SKM-1 (cell line): ENCODE measurements around the gene ZNF440.
"Not testable (repeated sequence)": the region's sequence is repeated elsewhere in the genome, so short reads cannot be mapped to it uniquely, and the experiment has no call there.

Experiments used
- DNase-seq: peaks from one replicate; lab custom pipeline; 2025; ENCODE audit not compliant: unreplicated experiment; lab: John Stamatoyannopoulos, UW

Gene ZNF440

DNA sequence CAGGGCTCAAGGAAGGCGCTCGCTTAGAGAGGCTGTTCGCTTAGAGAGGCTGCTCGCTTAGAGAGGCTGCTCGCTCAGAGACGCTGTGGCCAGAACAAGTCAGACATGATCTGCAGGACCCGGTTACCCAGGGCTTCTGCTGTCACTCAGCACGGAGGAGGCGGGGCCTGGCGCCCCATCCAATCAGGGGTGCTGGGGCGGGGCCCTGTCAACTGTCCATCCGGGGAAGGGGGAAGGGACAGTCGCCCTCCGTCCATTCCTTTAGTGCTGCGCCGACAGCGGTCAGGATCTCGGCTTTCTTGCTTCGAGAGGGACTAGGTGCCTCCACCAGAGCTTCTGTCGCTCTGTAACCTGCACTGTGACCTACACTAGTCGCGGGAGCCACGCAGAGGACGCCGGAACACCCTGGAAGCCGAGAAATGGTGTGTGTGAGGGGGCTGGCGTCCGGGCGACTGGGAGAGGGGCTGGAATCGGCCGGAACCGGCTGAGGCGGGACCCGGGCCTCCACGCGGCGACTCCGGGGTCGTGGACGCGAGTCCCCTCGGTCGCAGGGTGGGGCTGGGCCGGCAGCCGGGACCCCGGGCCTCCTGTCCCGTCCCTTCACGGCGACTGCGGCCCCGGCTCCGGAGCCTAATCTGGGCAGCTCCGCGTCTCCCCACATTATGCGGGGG is at the start of gene ZNF440:
ZNF440 (plus strand) TSS at position 245 of the 671 bp plus-strand sequence; CDS start at position 420, 175 bp downstream.
- DNase-seq = peak; percentile 86

DNA sequence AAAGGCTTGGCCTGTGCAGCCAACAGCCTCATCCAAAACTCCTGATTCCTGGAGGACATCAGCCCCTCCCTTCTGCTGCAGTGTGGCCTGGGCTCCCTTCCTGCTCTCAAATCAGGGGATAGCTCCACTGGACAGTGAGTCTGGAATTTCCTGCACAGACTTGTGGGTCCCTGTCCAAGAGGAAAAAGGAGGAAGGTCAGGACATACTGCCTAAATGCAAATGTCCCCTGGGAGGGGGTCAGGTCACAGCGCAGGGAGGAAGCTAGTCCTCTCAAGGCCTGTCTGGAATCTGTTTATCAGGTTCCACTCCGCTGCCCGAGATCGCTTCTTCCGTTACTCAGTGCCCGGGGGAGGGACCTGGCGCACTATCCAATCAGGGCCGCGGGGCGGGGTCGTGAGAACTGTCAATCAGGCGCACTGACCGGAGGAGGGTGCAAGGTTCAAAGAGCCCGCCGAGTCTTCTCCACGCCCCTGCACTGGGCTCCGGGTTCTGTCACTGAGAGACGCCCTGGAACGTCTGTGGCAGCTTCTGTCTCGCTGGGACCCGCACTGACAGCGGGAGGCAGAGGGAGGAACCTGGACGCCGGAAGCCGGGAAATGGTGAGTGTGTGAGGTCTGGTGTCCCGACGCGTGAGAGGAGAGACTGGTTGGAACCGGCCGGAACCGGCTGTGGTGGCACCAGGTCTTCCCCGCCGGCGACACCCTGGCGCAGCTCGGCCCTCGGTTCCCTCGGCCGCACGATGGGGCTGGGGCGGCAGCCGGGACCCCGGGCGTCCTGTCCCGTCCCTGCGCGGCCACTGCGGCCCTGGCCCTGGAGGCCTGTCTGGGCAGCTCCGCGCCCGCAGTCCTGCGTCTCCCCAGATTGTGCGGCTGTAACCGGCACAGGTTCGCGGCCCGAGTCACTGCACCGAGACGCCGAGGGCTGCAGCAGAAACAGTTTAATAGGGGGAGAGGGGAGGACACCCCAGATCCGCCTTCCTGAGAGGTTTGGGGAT is 47.2 kb upstream of the ZNF440 start, which contains the start of gene ZNF441:
ZNF441 (plus strand) TSS at position 404 of the 995 bp plus-strand sequence; CDS start at position 598, 194 bp downstream.
- DNase-seq = peak; percentile 94

DNA sequence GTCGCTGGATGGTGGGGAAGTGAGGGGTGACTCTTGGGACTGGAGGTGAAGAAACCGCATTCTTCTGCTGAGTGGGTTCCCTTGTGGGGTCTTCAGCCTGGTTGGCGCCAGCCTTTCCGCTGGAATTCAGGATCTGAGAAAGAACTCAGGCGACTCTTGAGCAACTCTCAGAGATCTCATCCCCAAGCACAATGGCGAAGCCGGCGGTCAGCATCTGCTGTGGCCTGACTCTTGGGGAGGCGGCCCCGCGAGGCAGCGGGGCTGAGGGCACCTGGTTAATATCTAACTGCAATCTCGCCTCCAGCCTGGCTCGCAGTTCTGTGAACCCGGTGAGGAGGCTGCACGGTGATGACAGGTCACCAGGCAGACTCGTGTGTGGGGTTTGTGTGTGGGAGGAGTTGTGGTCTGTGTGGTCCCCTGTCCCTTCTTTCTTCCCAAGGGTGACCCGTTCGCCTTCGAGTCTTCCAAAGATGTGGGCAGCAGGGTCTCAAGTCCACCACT is 46.4 kb upstream of the ZNF440 start:
- no peak for DNase-seq

DNA sequence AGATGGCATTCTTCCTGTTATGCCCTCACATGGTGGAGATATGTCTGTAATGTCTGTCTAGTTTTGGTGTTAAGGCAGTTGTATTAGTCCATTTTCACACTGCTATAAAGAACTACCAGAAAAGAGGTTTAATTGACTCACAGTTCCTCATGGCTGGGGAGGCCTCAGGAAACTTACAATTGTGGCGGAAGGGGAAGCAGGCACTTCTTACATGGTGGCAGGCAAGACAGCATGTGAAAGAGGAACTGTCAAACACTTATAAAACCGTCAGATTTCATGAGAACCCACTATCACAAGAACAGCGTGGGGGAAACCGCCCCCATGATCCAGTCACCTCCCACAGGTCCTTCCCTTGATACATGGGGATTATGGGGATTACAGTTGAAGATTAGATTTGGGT is 44.1 kb upstream of the ZNF440 start:
- DNase-seq = no peak

DNA sequence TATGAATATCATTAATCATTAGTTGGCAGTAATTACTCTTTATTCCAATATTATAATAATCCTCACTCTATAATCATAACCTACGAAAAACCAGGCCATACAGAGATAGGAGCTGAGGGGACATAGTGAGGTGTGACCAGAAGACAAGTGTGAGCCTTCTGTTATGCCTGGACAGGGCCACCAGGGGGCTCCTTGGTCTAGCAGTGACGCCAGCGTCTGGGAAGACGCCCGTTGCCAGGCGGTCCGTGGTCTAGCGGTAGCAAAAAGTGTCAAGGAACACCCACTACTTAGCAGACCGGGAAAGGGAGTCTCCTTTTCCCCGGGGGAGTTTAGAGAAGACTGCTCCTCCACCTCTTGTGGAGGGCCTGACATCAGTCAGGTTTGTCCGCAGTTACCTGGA is 42.6 kb upstream of the ZNF440 start:
- not testable (repeated sequence) for DNase-seq

DNA sequence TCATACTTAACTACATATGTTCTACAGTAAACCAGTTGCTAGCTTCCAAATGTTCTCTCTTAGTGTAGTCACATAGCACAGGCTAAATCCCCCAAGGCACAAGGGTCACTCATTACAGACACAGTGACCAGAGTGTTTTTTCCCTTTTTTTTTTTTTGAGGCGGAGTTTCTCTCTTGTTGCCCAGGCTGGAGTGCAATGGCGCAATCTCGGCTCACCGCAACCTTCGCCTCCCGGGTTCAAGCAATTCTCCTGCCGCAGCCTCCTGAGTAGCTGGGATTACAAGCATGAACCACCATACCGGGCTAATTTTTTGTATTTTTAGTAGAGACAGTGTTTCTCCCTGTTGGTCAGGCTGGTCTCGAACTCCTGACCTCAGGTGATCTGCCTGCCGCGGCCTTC is 37.4 kb upstream of the ZNF440 start:
- DNase-seq = not testable (repeated sequence)

DNA sequence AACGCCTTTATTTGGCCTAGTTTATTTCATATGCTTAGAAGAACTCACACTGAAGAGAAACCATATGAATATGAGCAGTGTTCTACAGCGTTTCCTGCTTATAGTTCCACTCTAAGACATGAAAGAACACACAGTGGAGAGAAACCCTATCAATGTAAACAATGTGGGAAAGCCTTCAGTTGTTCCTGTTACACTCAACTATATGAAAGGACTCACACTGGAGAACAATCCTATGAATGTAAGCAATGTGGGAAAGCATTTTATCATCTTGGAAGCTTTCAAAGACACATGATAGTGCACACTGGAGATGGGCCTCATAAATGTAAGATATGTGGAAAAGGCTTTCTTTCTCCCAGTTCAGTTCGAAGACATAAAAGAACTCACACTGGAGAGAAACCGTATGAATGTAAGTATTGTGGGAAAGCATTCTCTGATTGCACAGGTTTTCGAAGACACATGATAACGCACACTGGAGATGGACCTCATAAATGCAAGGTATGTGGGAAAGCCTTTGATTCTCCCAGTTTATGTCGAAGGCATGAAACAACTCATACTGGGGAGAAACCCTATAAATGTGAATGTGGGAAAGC is 33.5 kb upstream of the ZNF440 start:
- no peak for DNase-seq

DNA sequence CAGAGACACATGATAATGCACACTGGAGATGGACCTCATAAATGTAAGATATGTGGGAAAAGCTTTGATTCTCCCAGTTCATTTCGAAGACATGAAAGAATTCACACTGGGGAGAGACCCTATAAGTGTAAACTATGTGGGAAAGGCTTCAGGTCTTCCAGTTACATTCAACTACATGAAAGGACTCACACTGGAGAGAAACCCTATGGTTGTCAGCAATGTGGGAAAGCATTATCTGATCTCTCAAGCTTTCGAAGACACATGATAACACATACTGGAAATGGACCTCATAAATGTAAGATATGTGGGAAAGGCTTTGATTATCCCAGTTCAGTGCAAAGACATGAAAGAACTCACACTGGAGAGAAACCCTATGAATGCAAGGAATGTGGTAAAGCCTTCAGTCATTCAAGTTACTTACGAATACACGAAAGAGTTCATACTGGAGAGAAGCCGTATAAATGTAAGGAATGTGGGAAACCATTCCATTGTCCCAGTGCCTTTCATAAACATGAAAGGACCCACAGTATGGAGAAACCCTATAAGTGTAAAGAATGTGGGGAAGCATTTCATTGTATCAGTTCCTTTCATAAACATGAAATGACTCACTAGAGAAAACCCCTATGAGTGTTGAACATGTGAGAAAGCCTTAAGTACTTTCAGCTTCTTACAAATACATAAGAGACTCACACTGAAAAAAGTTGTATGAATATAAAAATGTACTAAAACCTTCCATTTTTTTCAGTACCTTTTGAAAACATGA is 32.6 kb upstream of the ZNF440 start:
- DNase-seq = no peak

DNA sequence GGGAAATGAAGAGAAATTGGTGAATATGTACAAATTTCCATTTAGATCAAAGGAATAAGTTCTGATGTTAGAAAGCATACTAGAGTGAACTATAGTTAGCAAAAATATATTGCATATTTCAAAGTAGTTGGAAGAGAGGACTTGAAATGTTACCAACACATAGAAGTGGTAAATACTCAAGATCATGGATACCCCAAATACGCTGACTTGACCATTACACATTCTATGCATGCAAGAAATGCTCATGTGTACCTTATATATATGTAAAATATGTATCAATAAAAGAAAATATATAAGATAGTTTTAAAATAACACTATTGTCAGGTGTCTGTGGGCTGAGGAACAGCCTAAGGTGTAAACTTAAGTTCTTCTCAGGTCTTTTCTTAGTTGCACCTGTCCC is 30.3 kb upstream of the ZNF440 start:
- DNase-seq = no peak

DNA sequence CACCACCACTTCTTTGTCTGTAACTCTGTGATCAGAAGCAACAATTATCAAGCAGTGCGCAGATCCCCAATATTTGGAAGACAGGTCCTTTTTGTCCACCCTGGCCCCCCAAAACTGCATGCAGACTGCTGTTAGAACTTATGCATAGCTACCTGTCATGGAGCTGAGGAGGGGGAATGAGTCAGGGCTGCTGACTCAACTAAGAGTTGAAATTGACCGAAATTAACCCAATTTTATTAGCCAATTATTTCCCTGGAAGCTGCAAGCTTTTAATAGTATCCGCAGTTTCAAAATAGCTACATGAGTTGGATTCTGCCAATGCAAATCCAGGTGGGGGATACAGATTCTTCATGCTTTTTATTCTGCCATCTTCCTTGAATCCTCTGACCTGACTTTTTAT is 29.7 kb upstream of the ZNF440 start:
- no peak for DNase-seq

DNA sequence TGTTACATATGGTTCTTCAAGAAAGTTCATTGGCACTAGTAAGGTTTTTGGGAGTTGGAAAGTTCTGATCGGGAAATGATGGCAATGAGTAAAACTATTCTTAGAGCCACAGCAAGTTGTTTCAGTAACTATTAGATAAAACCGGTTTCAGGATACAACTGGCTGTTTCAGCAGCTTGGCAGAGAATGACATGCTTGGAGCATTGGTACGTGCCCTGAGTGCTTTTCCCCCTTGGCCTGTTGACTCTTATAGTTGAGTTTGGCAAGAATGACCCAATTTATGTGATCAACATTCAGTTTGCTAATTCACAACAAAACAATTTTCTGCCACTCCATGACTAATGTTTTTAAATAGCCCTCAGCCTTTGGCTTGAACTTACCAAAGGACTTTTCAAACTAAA is 26.5 kb upstream of the ZNF440 start:
- no peak for DNase-seq

DNA sequence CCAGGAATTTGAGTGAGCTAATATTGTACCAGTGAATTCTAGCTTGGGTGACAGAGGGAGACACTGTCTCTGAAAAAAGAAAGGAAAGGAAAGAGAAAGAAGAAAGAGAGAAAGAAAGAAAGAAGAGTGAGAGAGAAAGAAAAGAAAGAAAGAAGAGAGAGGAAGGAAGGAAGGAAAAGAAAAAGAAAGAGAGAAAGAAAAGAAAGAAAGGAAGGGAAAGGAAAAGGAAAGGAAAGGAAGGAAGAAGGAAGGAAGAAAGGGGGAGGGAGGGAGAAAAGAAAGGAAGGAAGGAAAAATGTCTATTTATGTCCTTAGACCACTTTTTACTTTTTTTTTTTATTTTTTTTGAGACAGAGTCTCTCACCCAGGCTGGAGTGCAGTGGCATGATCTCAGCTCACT is 21.1 kb upstream of the ZNF440 start:
- no peak for DNase-seq

DNA sequence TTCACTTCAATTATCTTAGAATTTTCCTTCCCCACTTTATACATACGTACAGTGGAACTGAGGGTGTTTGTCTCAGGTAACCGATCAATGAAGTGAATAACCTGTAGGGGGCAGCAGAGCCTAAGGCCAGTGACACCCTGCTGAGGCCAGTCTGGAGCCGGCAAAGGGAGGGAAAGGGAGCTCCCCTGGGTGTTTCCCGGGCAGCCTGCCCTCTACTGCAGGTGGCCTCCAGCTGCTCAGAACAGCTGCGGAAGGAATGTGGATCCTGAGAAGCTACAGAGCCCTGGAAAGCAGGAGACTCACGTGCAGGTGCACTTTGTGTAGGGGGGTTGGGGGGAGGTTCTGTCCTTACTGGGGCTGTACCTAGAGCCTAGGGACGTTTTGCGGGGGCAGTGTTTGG is 16.6 kb upstream of the ZNF440 start:
- DNase-seq = peak; percentile 65

DNA sequence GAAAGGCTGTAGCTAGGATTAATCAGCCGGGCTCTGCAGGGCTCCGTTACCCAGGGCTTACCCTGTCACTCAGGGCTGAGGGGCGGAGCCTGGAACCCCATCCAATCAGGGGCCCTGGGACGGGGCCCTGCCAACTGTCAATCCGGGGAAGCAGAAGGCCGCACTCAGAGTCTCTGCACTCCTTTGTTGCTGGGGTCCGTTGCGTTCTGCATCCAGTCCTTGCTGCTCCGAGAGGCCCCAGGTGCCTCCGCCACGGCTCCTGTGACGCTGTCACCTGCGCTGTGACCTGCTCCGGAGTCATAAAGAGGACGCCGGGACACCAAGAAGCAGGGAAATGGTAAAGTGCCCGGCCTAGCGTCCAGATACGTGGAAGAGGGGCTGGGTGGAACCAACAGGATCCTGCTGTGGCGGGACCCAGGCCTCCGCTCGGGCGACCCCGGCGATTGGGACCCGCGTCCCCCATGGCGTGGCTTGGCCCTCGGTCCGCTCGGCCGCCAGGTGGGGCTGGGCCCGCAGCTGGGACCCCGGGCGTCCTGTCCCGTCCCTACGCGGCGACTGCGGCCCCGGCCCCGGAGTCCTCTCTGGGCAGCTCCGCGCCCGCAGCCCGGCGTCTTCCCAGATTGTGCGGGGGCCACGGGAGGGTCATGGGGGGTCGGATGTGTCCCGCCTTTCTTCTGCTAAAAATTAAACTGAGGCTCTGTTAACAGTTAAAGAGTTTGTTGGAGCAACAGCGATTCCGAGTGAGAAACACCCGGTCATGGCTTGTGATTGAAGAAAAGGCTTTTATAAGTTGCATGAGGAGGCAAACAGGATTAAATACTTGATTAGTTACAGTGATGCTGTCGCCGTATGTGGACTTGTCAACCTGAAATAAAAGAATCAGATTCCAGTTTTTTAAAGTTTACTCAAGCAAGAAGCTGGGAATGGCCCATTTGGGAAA is 15.4 kb upstream of the ZNF440 start, which contains the start of gene ZNF491:
ZNF491 (plus strand) TSS at position 133 of the 940 bp plus-strand sequence. CDS start 7,431 bp downstream, outside the sequence.
- peak; percentile 79 for DNase-seq

DNA sequence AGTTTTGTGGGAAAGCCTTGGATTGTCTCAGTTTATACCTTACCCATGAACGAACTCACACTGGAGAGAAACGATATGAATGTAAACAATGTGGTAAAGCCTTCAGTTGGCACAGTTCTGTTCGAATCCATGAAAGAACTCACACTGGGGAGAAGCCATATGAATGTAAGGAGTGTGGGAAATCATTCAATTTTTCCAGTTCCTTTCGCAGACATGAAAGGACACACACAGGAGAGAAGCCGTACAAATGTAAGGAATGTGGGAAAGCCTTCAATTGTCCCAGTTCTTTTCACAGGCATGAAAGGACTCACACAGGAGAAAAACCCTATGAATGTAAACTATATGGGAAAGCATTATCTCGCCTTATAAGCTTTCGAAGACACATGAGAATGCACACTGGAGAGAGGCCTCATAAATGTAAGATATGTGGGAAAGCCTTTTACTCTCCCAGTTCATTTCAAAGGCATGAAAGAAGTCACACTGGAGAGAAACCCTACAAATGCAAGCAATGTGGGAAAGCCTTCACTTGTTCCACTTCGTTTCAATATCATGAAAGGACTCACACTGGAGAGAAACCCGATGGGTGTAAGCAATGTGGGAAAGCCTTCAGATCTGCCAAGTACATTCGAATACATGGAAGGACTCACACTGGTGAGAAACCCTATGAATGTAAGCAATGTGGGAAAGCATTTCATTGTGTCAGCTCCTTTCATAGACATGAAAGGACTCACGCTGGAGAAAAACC is 7.5 kb upstream of the ZNF440 start:
- no peak for DNase-seq

DNA sequence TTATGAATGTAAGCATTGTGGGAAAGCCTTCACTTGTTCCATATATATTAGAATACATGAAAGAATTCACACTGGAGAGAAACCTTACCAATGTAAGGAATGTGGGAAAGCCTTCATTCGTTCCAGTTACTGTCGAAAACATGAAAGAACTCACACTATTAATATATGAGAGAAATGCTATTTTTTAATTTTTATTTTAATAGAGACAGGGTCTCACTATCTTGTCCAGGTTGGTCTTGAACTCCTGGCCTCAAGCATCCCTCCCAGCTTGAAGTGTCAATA is 7.0 kb upstream of the ZNF440 start:
- DNase-seq = no peak

DNA sequence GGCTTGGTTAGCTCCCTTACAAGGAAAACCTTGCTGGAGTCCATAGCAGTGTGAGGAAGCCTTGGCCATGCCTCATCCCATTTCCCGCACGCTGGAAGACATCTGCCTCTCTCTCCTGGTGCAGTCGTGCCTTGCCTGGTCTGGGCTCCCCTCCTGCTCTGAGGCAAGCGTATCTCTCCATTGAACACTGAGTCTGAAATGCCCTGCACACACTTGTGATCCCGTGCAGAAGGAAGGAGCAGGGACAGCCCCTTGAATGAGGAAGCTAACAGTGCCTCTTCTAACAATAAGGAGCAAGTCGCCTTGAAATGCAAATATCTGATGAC is 407 bp upstream of the ZNF440 start:
- no peak for DNase-seq

DNA sequence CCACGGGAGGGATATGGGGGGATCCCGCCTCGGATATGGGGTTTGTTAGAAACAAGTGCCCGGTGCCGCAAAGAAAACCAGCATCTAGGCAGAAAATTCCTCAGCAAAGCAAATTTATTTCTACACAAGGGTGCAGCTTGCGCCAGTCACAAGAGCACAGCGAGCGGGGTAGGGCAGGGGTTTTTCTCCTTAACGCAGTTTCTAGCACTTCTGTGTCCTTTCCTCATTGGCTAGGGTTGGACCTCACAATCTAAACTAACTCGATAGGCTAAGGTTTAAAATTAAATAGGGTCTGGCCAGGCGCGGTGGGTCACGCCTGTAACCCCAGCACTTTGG is 595 bp downstream of the ZNF440 start:
- DNase-seq = no peak

DNA sequence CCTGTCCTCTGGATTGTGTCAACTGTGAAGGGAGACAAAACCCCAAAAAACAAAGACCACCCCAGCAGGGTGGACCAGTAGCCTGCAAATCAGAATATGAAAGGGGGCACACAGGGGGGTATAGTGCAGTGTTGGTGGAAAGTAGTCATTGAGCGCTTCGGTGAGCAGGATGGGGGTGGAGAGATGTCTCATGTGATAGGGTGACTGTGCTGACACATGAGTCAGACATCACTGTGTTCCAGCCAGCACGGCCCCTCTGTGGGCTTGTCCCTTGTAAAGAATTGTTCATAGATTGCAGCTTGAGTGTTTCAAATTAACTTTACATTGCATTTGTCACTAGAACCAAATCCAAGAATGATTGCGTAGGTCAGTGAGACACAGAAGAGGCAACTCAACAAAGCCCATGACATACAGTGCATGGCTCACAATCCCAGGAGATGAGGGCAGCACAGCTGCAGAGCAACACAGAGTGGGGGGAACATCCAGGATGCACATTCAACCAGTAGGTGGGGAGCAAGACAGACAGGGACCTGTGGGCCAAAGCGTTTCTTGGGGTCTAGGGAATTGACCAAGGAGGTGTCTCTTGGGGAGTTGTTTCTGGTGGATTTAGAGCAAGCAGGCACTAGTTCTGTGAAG is 7.5 kb downstream of the ZNF440 start:
- no peak for DNase-seq
